ENCODE results near the gene HYAL3.

DNA sequence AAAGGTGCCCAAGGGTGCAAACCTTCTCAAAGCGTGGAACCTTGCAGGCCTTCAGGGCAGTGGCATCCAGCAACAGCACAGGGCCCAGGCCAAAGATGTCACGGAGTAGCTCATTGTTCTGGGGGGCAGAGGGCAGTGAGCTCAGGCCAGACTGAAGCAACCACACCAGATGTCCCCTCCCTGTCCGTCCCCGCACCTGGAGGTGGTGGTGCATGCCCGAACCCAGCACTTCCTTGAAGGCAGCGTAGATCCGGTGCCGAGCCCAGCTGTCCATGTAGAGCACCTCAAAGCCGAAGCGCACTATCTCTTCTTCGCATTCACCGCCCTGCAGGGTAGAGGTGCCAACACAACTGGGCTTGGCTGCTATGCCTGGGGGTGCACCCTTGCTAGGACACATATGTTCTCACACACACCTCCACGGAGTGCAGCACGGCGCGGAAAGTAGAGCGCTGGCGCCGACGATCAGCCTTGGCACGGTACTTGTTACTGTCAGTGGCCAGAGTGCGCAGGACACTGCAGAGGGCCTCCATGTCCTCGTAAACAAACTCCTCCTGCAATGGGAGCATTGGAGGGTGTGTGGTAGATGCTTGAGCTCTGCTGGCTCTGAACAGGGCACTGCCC lies 10.7 kb downstream of the HYAL3 start:
- TF ChIP-seq FOSL1 (IDR thresholded peaks at IDR 0.05; ENCODE audit: insufficient read depth, low read depth, low read length) (no peak), ZNF274 (IDR thresholded peaks at IDR 0.05; ENCODE audit: borderline replicate concordance, extremely low read depth, low read length) (no peak), EGR1 (IDR thresholded peaks at IDR 0.05; ENCODE audit: borderline replicate concordance, low read depth, low read length) (no peak)

All from H1 (cell line).